ENCODE data around the gene RABEPK. TPM values are rescaled to one million over a fixed set of nuclear protein-coding genes. Genes with fewer than 3 reads are reported as not detected.

The RABEPK gene
- total RNA-seq, 1 experiment from 2014 or later: 21.8 TPM

DNA sequence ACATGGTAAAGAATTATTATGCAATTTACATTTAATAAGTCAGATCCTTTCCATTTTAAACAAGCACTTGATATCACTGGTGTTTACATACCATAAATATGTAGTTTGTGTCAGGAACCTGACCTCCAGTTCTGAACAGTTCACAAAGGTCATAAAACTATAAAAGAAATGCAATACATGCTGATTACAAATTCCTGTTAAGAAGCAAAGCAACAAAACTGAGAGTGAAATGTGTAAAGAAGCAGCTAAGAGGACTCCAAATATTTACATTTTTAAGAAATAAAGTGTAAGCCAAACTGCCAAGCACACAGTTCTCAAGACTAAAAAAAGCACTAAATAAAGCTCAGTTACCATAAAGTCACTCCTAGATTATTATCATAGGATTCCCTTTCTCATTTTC lies 39.6 kb upstream of the RABEPK start:
- Histone ChIP-seq H2AK5ac (ENCODE audit: insufficient read length, low read length) (no peak overlapping the region), H2BK5ac (ENCODE audit: insufficient read length, low read length) (no peak overlapping the region), H2BK120ac (ENCODE audit: low read depth, low read length, poor library complexity, severe bottlenecking) (no peak overlapping the region), H3T11ph (ENCODE audit: low read length) (no peak overlapping the region), H3K79me1 (ENCODE audit: insufficient read depth, low read depth, low read length, poor library complexity, severe bottlenecking) (no peaks in the 10 kb centered on the region), H2BK15ac (ENCODE audit: low read depth, low read length) (no peak overlapping the region), H4K5ac (ENCODE audit: insufficient read length, low read depth, low read length) (no peak overlapping the region), H3K27ac (ENCODE audit: insufficient read length, low read depth, low read length) (no peak overlapping the region), H3K4ac (ENCODE audit: low read depth, low read length) (no peak overlapping the region), H3K23ac (ENCODE audit: insufficient read length, low read depth, low read length) (no peak overlapping the region), H3K27me3 (ENCODE audit: insufficient read depth, low read length) (no peaks in the 10 kb centered on the region), H3K4me2 (ENCODE audit: insufficient read depth, insufficient read length, low read length) (no peak overlapping the region), H3K14ac (ENCODE audit: insufficient read depth, low read length) (no peak overlapping the region), H4K20me1 (ENCODE audit: control insufficient read depth, insufficient read depth, insufficient read length) (no peaks in the 10 kb centered on the region), H3K4me1 (ENCODE audit: insufficient read depth, low read length) (no peaks in the 10 kb centered on the region), H3K79me2 (ENCODE audit: insufficient read depth, low read length) (no peaks in the 10 kb centered on the region), H3K18ac (ENCODE audit: insufficient read length, low read depth, low read length) (no peak overlapping the region), H3K9me3 (ENCODE audit: control insufficient read depth, low read depth, low read length) (no peaks in the 10 kb centered on the region), H2AFZ (ENCODE audit: low read length) (no peak overlapping the region), H4K91ac (ENCODE audit: insufficient read length, low read depth, low read length) (no peak overlapping the region), H3K9ac (ENCODE audit: extremely low read depth, insufficient read length, low read length) (no peak overlapping the region), H3K23me2 (ENCODE audit: insufficient read length, low read depth, low read length, poor library complexity, severe bottlenecking) (no peaks in the 10 kb centered on the region), H3K56ac (ENCODE audit: insufficient read length, low read depth, low read length) (no peak overlapping the region), H4K8ac (replicated peaks; ENCODE audit: insufficient read length, low read depth, low read length) (no peak overlapping the region), H2BK12ac (ENCODE audit: insufficient read length, low read depth, low read length) (no peak overlapping the region), H2BK20ac (ENCODE audit: low read depth, low read length, poor library complexity, severe bottlenecking) (no peak overlapping the region)
- no peaks in the 10 kb centered on the region for H3K4me1 Mint-ChIP-seq
- H3K27ac Mint-ChIP-seq: no peak overlapping the region
- H3K27me3 Mint-ChIP-seq (ENCODE audit: low read depth): no peaks in the 10 kb centered on the region
- TF ChIP-seq, protein P1, sequence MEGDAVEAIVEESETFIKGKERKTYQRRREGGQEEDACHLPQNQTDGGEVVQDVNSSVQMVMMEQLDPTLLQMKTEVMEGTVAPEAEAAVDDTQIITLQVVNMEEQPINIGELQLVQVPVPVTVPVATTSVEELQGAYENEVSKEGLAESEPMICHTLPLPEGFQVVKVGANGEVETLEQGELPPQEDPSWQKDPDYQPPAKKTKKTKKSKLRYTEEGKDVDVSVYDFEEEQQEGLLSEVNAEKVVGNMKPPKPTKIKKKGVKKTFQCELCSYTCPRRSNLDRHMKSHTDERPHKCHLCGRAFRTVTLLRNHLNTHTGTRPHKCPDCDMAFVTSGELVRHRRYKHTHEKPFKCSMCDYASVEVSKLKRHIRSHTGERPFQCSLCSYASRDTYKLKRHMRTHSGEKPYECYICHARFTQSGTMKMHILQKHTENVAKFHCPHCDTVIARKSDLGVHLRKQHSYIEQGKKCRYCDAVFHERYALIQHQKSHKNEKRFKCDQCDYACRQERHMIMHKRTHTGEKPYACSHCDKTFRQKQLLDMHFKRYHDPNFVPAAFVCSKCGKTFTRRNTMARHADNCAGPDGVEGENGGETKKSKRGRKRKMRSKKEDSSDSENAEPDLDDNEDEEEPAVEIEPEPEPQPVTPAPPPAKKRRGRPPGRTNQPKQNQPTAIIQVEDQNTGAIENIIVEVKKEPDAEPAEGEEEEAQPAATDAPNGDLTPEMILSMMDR (conservative IDR thresholded peaks at IDR 0.05): no peak
- H3K36me3 Mint-ChIP-seq (ENCODE audit: insufficient read depth in 1 of 3, low read depth in 3 of 3): peaks cover 2 to 18% (median 10%) of the 10 kb centered on the region in 3 experiments; a peak in 5 of 7 replicates
- H3K4me3 Mint-ChIP-seq: no peak overlapping the region
- H3K9me3 Mint-ChIP-seq: no peaks in the 10 kb centered on the region
- DNase-seq: no peak

Data from H9 (cell line).